Measurements from ENCODE around the gene ACOX3. TPM values are rescaled to one million over a fixed set of nuclear protein-coding genes. Genes with fewer than 3 reads are reported as not detected.

The ACOX3 gene
- polyA plus RNA-seq, 3 donors = 15.9 to 20.6 (median 17.8) TPM

DNA sequence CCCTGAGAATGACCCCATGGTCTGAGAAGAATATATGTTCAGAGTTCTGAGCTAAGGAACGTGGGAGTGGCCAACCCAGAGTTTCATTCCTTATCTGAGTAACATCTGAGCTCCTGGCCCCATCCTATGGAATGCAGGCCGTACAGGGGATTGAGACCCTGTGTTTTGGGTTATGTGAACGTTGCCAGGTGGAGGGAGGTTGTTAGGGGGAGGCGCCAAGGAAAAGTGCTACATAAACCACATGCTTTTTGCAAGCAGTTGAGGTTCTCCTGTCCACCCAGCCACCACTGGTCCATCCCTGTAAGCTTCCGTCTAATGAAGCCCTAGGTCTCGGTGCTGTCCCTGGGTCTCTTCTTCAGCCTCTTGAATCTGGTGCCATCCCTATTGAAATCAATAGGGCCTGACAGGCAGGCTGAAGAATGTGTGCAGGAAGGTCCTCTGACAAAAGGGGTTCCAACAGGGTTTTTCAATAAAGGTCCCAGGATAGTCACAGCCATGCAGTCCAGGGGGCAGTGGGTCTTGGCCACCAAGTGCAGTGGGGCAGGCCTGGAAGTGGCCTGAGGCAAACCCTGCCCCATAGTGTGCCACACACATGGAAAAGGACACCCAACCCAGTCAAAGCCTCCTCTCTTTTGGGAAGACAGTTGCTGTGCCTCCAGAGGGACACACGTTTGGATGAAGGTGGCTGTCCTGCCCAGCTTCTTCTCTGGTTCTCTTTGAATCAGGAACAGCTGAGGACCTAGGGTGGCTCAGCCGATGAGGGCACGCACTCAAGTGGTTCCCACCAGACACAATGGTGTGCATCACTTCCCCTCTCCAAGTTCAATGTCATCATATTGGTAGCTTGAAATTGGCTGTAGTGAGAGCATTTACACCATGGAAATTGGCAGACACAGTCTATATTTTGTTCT, 117.5 kb downstream of the ACOX3 start:
- no peak for DNase-seq

DNA sequence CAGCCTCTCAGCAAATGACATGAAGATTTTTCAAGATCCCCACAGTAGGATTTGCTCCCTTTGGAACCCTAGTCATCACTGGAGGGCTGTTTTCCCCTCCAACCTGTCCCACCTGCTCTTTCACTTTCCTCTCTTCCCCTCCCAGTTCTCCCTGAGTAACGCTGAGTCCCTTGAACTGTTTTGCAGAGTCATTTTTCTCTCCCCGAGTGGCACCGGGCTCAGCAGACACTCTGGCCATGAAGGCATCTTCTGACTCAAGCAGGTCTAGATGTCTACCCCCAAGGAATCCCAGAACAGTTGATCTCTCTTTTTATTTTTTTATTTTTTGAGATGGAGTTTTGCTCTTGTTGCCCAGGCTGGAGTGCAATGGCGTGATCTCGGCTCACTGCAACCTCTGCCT, 118.8 kb downstream of the ACOX3 start:
- no peak for DNase-seq

DNA sequence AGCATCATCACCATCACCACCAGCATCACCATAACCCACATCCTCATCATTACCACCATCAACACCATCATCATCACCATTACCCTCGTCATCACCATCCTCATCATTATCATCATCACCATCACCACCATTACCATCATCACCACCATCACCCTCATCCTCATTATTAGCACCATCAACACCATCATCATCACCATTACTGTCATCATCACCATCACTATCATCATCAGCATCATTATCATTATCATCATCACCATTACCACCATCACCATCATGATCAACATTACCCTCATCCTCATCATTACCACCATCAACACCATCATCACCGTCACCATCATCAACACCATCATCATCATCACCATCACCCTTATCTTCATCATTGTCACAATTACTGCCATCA, 119.3 kb downstream of the ACOX3 start:
- DNase-seq = no peak

DNA sequence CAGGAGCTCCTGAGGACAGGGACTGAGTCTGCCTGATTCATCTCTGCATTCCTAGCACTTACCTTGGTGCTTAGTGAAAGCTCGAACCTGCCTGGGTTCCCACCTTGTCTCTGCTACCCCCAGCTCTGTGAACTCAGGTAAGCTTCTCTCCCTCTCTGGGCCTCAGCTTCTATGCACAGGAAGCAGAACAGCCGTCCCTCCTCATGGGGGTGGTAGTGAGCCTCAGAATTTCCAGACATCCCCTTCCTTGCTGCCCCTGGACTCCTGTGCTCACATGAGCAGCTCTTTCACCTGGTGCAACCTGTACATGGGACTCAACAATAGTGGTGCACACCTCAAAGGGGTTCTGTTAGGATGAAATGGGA, 120.2 kb downstream of the ACOX3 start:
- no peak for DNase-seq

DNA sequence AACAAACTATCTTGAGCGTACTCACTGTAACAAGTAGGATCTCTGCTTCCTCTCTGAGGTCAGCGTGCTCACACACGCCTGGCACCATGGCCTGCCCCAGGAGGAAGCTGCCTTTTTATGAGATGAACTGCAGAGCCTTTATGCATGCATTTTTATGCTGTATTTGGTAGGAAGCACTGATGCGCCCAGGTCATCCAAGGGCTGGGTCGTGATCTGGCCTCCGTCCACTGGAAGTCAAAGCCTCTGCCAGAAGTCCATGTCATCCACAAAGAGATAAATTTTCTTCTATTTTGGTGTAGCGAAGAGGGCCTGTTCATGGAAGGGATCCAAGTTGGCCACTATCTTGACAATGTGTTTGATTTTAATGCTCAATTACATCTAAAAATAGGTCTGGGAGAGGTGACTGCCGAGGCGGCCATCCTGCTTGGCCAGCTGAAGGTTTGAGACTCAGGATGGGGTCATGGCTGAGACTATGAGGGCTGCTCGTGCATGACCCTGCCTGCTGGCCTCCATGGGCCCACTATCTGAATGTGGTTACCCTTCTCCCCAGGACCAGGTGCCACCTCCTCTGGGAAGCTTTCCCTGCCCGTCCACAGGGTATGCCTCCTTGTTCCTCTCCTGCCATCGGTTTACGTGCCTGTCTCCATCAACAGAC, 120.7 kb downstream of the ACOX3 start:
- DNase-seq = no peak

DNA sequence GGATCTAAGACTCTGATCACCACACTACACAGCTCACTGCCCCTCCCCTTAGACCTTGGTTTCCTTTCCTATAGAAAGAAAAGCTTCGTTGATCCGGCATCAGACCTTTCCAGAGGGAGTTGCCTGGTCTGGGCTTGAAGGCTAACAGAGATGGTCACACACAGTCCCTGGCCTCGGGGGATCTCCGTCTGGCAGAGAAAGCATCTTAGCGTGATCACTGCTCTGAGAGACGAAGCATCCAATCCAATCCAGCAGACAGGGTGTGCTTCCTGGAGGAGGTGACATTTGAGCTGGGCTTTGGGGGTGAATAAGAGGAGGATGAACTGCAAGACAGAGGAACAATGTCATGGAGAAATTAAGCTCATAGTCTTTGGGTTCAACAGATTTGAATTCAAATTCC, 121.5 kb downstream of the ACOX3 start:
- DNase-seq = no peak

DNA sequence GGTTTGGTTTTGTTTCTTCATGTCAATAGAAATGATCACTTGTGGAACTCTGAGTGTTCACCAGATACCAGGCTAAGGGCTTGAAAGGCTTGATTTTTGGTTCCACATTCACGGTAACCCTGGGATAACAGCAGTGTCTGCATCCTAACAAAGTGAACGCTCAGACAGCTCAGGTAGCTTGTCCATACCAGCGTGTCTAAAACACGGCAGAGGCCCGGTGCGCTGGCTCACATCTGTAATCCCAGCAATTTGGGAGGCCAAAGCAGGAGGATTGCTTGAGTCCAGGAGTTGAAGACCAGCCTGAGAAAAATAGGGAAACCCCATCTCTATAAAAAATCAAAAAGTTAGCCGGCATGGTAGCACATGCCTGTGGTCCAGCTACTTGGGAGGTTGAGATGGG, 122.0 kb downstream of the ACOX3 start:
- DNase-seq = no peak

DNA sequence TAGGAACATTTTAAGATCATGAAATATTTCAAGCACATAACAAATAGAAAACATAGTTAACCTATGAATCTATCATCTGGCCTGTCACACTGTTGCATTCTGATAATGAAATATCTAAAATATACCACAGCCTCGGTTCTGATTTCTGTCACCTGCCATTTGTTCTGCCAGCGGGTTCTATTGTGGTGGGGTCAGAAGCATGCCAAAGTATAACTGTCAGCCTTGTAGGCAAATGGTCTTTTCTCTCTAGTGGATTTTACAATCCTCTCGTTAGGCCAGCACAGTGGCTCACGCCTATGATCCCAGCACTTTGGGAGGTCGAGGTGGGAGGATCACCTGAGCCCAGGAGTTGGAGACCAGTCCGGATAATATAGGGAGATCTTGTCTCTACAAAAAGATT, 123.0 kb downstream of the ACOX3 start:
- no peak for DNase-seq

DNA sequence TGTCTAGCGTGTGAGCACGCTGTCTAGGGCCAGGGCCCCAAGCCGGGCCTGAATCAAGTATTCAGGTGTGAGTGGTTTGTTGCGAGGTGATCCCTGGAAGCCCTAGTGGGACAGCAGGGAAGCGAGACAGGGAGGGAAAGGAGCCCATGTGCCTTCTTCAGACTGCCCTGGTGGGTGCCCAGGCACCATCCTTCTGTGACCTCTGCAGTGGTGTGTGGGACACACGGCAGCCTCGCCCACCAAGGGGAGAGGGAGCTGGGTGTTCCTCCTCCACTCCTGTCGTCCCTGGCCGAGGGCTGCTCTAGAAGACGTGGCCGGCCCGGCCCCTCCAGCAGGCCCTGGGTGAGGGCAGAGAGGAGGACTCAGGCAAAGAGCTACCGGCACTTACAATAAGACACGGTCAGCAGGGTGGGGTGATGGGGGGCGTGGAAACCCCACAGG, 123.6 kb downstream of the ACOX3 start:
- DNase-seq = no peak

Other genes with a start within 250 kb of the ACOX3 start
- gene SH3TC1, start 241.4 kb downstream of the ACOX3 start, polyA plus RNA-seq (ENCODE audit: insufficient read length in 3 of 3) = 10 to 100 TPM; 23.0 to 32.5 (median 32.2) TPM
- gene HTRA3, start 171.0 kb downstream of the ACOX3 start, polyA plus RNA-seq (ENCODE audit: insufficient read length in 3 of 3) = 10 to 100 TPM in 1 of 3 donors, 1 to 10 TPM in 2; 8.4 to 15.4 (median 9.6) TPM
- gene TRMT44, start 54 bp upstream of the ACOX3 start, polyA plus RNA-seq (ENCODE audit: insufficient read length in 3 of 3) = 10 to 100 TPM; 16.9 to 27.2 (median 20.0) TPM
- gene GPR78, start 139.7 kb upstream of the ACOX3 start, polyA plus RNA-seq (ENCODE audit: insufficient read length in 3 of 3) = 1 to 10 TPM in 2 of 3 donors, under 1 TPM in 1; 0.37 to 1.6 (median 1.1) TPM
- 10 to 100 TPM; 20.5 to 25.2 (median 21.5) TPM for gene CPZ, start 152.0 kb upstream of the ACOX3 start, polyA plus RNA-seq (ENCODE audit: insufficient read length in 3 of 3)

Measured in renal pelvis (tissue), 4 donors.